ENCODE measurements around the gene NXN.
"Not testable (repeated sequence)": the region's sequence is repeated elsewhere in the genome, so short reads cannot be mapped to it uniquely, and the experiment has no call there.

NXN gene

GRCh38 chr17:979212-979538 is 401 bp downstream of the NXN start:
- no peak for DNase-seq (ENCODE audit: low read depth)

- no peak for DNase-seq (ENCODE audit: low read depth)
Measured at GRCh38 chr17:978103-979093, 1.2 kb downstream of the NXN start.

GRCh38 chr17:977166-977565 is 2.4 kb downstream of the NXN start:
- DNase-seq (ENCODE audit: low read depth) = no peak

GRCh38 chr17:976312-976711 is 3.3 kb downstream of the NXN start:
- DNase-seq (ENCODE audit: low read depth) = no peak

- no peak for DNase-seq (ENCODE audit: low read depth)
Measured at GRCh38 chr17:975371-975915, 4.1 kb downstream of the NXN start.

GRCh38 chr17:974778-975177 is 4.8 kb downstream of the NXN start:
- DNase-seq (ENCODE audit: low read depth) = not testable (repeated sequence)

- no peak for DNase-seq (ENCODE audit: low read depth)
Measured at GRCh38 chr17:973053-973452, 6.5 kb downstream of the NXN start.

- not testable (repeated sequence) for DNase-seq (ENCODE audit: low read depth)
Measured at GRCh38 chr17:971861-972260, 7.7 kb downstream of the NXN start.

- no peak for DNase-seq (ENCODE audit: low read depth)
Measured at GRCh38 chr17:970364-970763, 9.2 kb downstream of the NXN start.

GRCh38 chr17:969811-970355 is 9.7 kb downstream of the NXN start:
- no peak for DNase-seq (ENCODE audit: low read depth)

- no peak for DNase-seq (ENCODE audit: low read depth)
Measured at GRCh38 chr17:968812-969730, 10.5 kb downstream of the NXN start.

- DNase-seq (ENCODE audit: low read depth) = no peak
Measured at GRCh38 chr17:967122-967521, 12.5 kb downstream of the NXN start.

- DNase-seq (ENCODE audit: low read depth) = no peak
Measured at GRCh38 chr17:965311-965989, 14.1 kb downstream of the NXN start.

GRCh38 chr17:964876-965275 is 14.7 kb downstream of the NXN start:
- DNase-seq (ENCODE audit: low read depth) = no peak

- DNase-seq (ENCODE audit: low read depth) = no peak
Measured at GRCh38 chr17:962670-963069, 16.9 kb downstream of the NXN start.

- no peak for DNase-seq (ENCODE audit: low read depth)
Measured at GRCh38 chr17:962166-962565, 17.4 kb downstream of the NXN start.

- DNase-seq (ENCODE audit: low read depth) = no peak
Measured at GRCh38 chr17:958712-959451, 20.7 kb downstream of the NXN start.

- DNase-seq (ENCODE audit: low read depth) = no peak
Measured at GRCh38 chr17:957856-958421, 21.6 kb downstream of the NXN start.

GRCh38 chr17:956905-957304 is 22.7 kb downstream of the NXN start:
- DNase-seq (ENCODE audit: low read depth) = no peak

- no peak for DNase-seq (ENCODE audit: low read depth)
Measured at GRCh38 chr17:954431-955164, 25.0 kb downstream of the NXN start.
